Lower leg skin (tissue), 4 donors: Measurements from ENCODE around the gene CCDC187. TPM values are rescaled to one million over a fixed set of nuclear protein-coding genes. Genes with fewer than 3 reads are reported as not detected.
"Not testable (repeated sequence)": the region's sequence is repeated elsewhere in the genome, so short reads cannot be mapped to it uniquely, and the experiment has no call there.

ENCODE experiments used
- DNase-seq, 2 donors: peaks; one replicate each; pipeline ENCODE4 v3.0.0-alpha.2; 2019; ENCODE audit warnings: low spot score in 2 of 2
- H3K4me3 ChIP-seq: fragments of 200-600 bp; sonication (generic); 2 replicates; pipeline ENCODE4 v1.5.1; 2017; ENCODE audit warnings: mild to moderate bottlenecking, low read depth; ENCODE audit not compliant: poor library complexity, severe bottlenecking
- POLR2A ChIP-seq, 2 donors: fragments of 450-650 bp; IDR thresholded peaks; one replicate each; pipeline ENCODE4 v1.6.1; 2016 to 2017; ENCODE audit warnings: antibody characterized with exemption in 2 of 2, mild to moderate bottlenecking in 1 of 2, moderate library complexity in 1 of 2
- WGBS, 2 donors: methylation state at CpG; one replicate each; pipeline ENCODE4 v1.1.5; 2018; 5-methylcytosine and 5-hydroxymethylcytosine counted together
- intact Hi-C: fragments of 100-400 bp; cut with DNase I; formaldehyde crosslinking; loops from one replicate; pipeline ENCODE4 v1.15.0; 2023; ENCODE audit warnings: low total_unique reads
- total RNA-seq, 4 donors: library from RNA; depleted of rRNA; stranded (reverse); fragments of >200 nt; gene quantifications; one replicate each; pipeline ENCODE4 v1.1.0, GENCODE V29; 2016
- TF ChIP-seq, protein P1 (sequence below), 3 donors: fragments of 450-650 bp; IDR thresholded peaks; one replicate each; pipeline ENCODE4 v1.5.1; 2016; ENCODE audit warnings: antibody characterized with exemption in 3 of 3, mild to moderate bottlenecking in 3 of 3, moderate library complexity in 2 of 3

Gene CCDC187
- total RNA-seq, 4 donors from 2014 or later, result 1.1 TPM; not detected in 3

DNA sequence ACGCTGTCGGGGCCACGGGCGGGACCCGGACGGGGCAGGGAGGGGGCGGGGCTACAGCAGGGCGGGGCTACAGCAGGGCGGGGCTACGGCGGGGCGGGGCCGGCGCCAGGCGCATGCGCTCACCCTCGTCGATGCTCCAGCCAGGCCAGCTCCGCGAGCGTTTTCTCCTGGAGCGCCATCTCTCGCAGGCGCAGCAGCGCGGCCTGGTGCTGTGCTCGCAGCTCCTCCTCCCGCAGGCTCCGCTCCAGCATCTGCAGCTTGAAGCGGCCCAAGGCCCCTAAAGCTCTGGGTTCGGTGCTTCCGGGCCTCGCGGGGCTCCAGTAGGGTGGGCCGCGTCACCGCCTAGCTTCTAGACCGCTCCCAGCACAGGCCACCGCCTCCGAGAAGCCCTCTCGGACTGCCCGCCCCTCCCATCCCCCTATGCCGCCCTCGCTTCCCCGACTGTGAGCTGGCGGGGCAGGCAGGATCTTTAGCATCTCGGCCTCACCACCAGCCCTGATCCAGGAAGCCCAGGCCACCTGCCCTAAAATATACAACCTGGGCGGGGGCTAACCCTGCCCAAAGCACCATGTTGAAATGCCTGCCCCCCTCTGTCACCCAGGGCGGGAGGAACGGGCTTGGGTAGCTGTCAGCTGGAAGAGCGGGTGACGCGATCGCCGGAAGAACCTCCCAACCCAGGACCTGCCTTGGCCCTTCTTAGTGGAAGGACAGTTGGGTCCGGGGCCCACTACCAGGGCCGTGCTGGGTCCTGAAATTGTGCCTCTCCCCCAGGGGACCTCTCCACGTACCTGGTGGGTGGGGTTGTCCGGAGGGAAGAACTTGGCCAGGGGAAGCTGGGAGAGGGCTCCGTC, 36.4 kb downstream of the CCDC187 start:
- DNase-seq, result peak; percentile 51 to 94
- intact Hi-C loops, result no loop called here
- no peak overlapping the region for H3K4me3 ChIP-seq
- TF ChIP-seq, protein P1, sequence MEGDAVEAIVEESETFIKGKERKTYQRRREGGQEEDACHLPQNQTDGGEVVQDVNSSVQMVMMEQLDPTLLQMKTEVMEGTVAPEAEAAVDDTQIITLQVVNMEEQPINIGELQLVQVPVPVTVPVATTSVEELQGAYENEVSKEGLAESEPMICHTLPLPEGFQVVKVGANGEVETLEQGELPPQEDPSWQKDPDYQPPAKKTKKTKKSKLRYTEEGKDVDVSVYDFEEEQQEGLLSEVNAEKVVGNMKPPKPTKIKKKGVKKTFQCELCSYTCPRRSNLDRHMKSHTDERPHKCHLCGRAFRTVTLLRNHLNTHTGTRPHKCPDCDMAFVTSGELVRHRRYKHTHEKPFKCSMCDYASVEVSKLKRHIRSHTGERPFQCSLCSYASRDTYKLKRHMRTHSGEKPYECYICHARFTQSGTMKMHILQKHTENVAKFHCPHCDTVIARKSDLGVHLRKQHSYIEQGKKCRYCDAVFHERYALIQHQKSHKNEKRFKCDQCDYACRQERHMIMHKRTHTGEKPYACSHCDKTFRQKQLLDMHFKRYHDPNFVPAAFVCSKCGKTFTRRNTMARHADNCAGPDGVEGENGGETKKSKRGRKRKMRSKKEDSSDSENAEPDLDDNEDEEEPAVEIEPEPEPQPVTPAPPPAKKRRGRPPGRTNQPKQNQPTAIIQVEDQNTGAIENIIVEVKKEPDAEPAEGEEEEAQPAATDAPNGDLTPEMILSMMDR (IDR thresholded peaks at IDR 0.05), result no peak
- no peak for TF ChIP-seq POLR2A (IDR thresholded peaks at IDR 0.05)
- WGBS, 2 donors, result 12 to 22% methylated on average over 39 to 40 of the region's 60 CpGs

DNA sequence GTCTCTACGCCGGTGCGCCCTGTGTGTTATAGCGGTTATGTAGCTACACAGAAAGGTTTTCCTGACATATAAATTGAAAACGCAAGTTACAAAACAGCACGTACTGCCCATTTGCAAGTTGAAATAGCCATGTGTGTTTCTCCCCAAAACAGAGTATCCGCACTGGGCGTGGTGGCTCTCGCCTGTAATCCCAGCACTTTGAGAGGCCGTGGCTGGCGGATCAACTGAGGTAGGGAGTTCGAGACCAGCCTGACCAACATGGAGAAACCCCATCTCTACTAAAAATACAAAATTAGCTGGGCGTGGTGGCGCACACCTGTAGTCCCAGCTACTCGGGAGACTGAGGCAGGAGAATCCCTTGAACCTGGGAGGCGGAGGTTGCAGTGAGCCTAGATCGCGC, 37.3 kb downstream of the CCDC187 start:
- WGBS, 2 donors, result 92 to 93% methylated on average over 18 of the region's 18 CpGs
- H3K4me3 ChIP-seq, DNase-seq, intact Hi-C loops: not testable (repeated sequence)

DNA sequence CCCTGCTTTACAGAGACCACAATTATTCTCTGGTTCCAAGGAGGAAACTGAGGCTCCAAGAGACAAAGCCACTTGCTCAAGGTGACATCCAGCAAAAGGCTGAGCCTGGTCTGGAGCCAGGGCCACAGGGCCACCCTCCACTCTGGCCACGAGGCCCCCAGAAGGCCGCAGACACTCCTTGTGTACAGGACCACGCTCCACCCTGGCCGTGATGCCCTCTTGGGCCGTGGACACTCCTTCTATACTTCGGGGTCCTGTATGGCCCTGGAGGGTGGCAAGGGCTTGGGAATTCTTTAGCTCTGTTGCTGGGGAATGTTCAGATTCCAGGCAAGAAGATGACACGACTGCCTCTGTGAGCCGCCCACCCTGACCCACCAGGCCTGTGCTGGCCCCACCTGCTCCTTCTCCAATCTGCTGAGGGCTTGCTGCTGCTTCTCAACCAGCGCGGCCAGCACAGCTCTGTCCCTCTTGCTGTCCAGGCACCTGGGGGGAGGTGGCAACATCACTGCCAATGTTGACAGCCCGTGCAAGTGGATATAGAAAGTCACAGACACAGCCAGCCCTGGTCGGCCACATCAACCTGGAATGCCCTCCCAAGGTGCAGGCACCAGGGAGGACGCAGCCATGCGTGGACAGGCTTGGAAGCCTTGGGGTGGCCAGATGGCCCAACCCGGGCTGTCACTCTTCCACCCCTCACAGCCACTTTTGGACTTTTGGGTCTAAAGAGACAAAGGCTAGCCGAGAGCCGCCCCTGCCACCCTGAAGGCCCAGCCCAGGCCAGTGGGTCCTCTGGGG, 38.1 kb downstream of the CCDC187 start:
- intact Hi-C loops, result no loop called here
- DNase-seq, result no peak
- TF ChIP-seq POLR2A (IDR thresholded peaks at IDR 0.05), result no peak
- TF ChIP-seq, protein P1 (IDR thresholded peaks at IDR 0.05), result no peak
- no peak overlapping the region for H3K4me3 ChIP-seq
- 86% methylated on average over 17 of the region's 17 CpGs for WGBS, 2 donors

DNA sequence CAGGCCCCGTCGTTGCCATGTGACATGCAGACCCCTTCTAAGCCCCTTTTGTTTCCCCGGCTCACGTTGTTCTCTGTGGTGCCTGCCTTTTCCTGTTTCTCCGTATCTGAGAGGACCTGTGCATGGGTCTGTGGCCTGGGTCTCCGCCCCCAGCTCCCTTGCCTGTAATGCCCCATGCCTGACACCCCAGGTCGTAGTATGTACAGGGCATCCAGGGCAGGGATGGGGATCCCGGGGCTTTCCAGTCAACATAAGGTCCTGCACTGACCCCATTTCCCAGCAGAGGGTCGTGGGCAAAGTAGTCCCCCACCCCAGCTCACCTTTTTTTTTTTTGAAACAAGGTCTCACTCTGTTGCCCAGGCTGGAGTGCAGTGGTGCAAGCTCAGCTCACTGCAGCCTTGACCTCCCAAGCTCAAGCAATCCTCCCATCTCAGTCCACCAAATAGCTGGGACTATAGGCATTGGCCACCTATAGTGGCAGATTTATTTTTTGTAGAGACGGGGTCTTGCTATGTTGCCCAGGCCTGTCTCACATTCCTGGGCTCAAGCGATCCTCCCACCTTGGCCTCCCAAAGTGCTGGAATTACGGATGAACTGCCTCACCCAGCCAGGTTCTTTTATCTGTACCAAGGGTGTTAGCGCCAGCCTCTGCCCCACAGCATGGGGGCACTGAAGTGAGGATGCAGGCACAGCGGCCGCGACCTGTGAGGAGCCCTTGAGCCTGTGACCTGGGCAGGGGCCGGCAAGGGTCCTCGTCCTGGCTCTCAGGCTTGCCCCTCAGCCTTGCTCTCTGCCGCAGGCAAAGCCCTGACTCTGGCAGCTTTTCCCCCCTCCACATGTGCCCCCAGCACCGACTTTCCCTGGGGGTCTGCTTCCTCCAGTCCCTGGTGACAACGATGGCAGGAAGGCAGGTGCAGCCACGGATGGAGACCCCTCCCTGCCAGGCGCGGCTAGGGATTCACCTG, 39.2 kb downstream of the CCDC187 start:
- no peak overlapping the region for H3K4me3 ChIP-seq
- TF ChIP-seq, protein P1 (IDR thresholded peaks at IDR 0.05), result no peak
- TF ChIP-seq POLR2A (IDR thresholded peaks at IDR 0.05), result no peak
- intact Hi-C loops, result no loop called here
- no peak for DNase-seq
- WGBS, 2 donors, result 78 to 80% methylated on average over 22 to 24 of the region's 24 CpGs

DNA sequence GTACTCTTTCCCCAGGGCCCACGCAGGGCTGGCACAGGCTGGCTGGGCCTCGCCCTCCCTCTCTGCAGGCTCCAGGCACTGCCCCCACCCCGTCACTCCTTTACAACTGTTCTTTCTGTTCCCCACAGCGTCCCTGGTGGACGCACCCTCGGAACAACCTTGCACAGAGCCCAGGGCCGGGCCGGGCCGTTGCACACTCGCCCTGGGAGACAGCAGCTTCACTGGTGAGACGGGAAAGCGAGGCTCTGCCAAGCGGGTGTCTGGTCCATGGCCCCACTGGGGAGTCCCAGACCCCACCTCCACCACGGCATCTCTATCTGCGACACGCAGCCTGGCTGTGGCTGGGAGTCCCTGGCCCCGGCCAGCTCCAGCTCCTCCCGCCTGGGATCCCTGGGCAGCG, 39.9 kb downstream of the CCDC187 start:
- no peak for DNase-seq
- TF ChIP-seq, protein P1 (IDR thresholded peaks at IDR 0.05), result no peak
- TF ChIP-seq POLR2A (IDR thresholded peaks at IDR 0.05), result no peak
- intact Hi-C loops, result no loop called here
- H3K4me3 ChIP-seq, result no peak overlapping the region
- 60 to 73% methylated on average over 18 of the region's 19 CpGs for WGBS, 2 donors
